ENCODE results near the gene CTIF. TPM values are rescaled to one million over a fixed set of nuclear protein-coding genes. Genes with fewer than 3 reads are reported as not detected.

The CTIF gene
- total RNA-seq, 2 experiments from 2014 or later, result 3.6 to 4.1 TPM

- H3K27me3 Mint-ChIP-seq (ENCODE audit: low read depth), result no peaks in the 10 kb centered on the region
- intact Hi-C loops (cut with micrococcal nuclease), result no loop called here
- H3K27ac Mint-ChIP-seq, result no peak overlapping the region
- no peaks in the 10 kb centered on the region for H3K9me3 Mint-ChIP-seq
- H3K4me3 Mint-ChIP-seq, result no peak overlapping the region
- CTCF ChIA-PET, result no interaction called here
- H3K4me1 Mint-ChIP-seq (ENCODE audit: low read depth), result no peaks in the 10 kb centered on the region
- H3K36me3 Mint-ChIP-seq (ENCODE audit: low read depth), result no peaks in the 10 kb centered on the region
- DNase-seq, result no peak
Observed at GRCh38 chr18:48718251-48718959, 179.6 kb downstream of the CTIF start.

DNA sequence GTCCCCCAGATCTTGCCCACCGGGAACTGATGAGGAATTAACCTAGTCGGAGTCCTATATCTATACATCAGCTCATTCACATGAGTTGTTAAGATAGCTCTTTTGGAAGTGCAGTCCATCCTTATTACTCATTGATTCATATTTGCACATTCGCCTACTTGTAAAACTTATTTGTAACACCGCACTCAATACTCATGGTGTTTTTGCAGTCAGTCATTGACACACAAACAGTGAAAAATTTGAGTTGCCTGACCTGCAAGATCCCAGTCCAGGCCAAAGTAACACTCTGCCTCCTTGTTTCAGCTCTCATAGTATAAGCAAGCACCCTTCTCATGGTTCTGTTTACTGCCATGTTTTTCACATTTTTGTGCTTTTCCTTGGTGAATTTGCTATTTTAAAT is 180.6 kb downstream of the CTIF start:
- no peak for DNase-seq
- Mint-ChIP-seq H3K27me3 (ENCODE audit: low read depth) (no peaks in the 10 kb centered on the region), H3K4me1 (ENCODE audit: low read depth) (no peaks in the 10 kb centered on the region), H3K36me3 (ENCODE audit: low read depth) (no peaks in the 10 kb centered on the region), H3K4me3 (no peak overlapping the region), H3K9me3 (no peaks in the 10 kb centered on the region), H3K27ac (no peak overlapping the region)
- CTCF ChIA-PET, result no interaction called here
- intact Hi-C loops (cut with micrococcal nuclease), result no loop called here

GRCh38 chr18:48719974-48720654 is 181.3 kb downstream of the CTIF start:
- no peak for DNase-seq
- no peak overlapping the region for H3K4me3 Mint-ChIP-seq
- H3K9me3 Mint-ChIP-seq, result no peaks in the 10 kb centered on the region
- CTCF ChIA-PET, result no interaction called here
- no peaks in the 10 kb centered on the region for H3K36me3 Mint-ChIP-seq (ENCODE audit: low read depth)
- intact Hi-C loops (cut with micrococcal nuclease), result no loop called here
- H3K27ac Mint-ChIP-seq, result no peak overlapping the region
- no peaks in the 10 kb centered on the region for H3K27me3 Mint-ChIP-seq (ENCODE audit: low read depth)
- H3K4me1 Mint-ChIP-seq (ENCODE audit: low read depth), result no peaks in the 10 kb centered on the region

- no peaks in the 10 kb centered on the region for H3K4me1 Mint-ChIP-seq (ENCODE audit: low read depth)
- H3K9me3 Mint-ChIP-seq, result no peaks in the 10 kb centered on the region
- CTCF ChIA-PET, result no interaction called here
- no peaks in the 10 kb centered on the region for H3K36me3 Mint-ChIP-seq (ENCODE audit: low read depth)
- no peak overlapping the region for H3K4me3 Mint-ChIP-seq
- no peak overlapping the region for H3K27ac Mint-ChIP-seq
- intact Hi-C loops (cut with micrococcal nuclease), result no loop called here
- no peaks in the 10 kb centered on the region for H3K27me3 Mint-ChIP-seq (ENCODE audit: low read depth)
- no peak for DNase-seq
Observed at GRCh38 chr18:48720655-48721025, 181.8 kb downstream of the CTIF start.

- DNase-seq, result no peak
- Mint-ChIP-seq H3K9me3 (no peaks in the 10 kb centered on the region), H3K27ac (no peak overlapping the region), H3K4me3 (no peak overlapping the region), H3K36me3 (ENCODE audit: low read depth) (no peaks in the 10 kb centered on the region), H3K4me1 (ENCODE audit: low read depth) (no peaks in the 10 kb centered on the region), H3K27me3 (ENCODE audit: low read depth) (no peaks in the 10 kb centered on the region)
- CTCF ChIA-PET, result no interaction called here
- intact Hi-C loops (cut with micrococcal nuclease), result no loop called here
Observed at GRCh38 chr18:48721312-48721711, 182.5 kb downstream of the CTIF start.

DNA sequence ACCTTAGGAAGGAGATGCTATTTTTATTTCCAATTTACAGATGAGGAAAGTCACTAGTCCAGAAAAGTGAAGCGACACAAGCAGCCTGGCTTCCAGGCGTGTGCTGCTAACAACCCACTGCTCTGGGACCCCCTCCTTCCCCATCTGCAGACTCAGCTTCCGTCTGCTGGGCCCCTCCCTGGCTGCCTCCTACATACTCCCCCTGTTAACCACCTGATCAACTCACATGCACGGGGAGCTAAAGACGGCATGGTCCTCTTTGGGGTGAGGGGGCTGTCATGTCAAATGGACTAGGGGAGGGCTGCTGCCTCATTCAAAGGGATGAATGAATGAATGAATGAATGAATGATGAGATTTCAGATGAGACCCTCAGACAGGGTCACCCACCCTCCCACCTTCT is 184.2 kb downstream of the CTIF start:
- Mint-ChIP-seq H3K36me3 (ENCODE audit: low read depth) (no peaks in the 10 kb centered on the region), H3K27ac (no peak overlapping the region), H3K4me3 (no peak overlapping the region), H3K27me3 (ENCODE audit: low read depth) (no peaks in the 10 kb centered on the region), H3K9me3 (no peaks in the 10 kb centered on the region), H3K4me1 (ENCODE audit: low read depth) (no peaks in the 10 kb centered on the region)
- CTCF ChIA-PET, result no interaction called here
- intact Hi-C loops (cut with micrococcal nuclease), result no loop called here
- DNase-seq, result no peak

GRCh38 chr18:48723837-48724236 is 185.0 kb downstream of the CTIF start:
- H3K27me3 Mint-ChIP-seq (ENCODE audit: low read depth), result no peaks in the 10 kb centered on the region
- DNase-seq, result no peak
- intact Hi-C loops (cut with micrococcal nuclease), result no loop called here
- no peaks in the 10 kb centered on the region for H3K36me3 Mint-ChIP-seq (ENCODE audit: low read depth)
- no peaks in the 10 kb centered on the region for H3K4me1 Mint-ChIP-seq (ENCODE audit: low read depth)
- CTCF ChIA-PET, result no interaction called here
- no peak overlapping the region for H3K27ac Mint-ChIP-seq
- no peaks in the 10 kb centered on the region for H3K9me3 Mint-ChIP-seq
- no peak overlapping the region for H3K4me3 Mint-ChIP-seq

GRCh38 chr18:48724442-48724841 is 185.6 kb downstream of the CTIF start:
- no peak for DNase-seq
- no peaks in the 10 kb centered on the region for H3K36me3 Mint-ChIP-seq (ENCODE audit: low read depth)
- no peak overlapping the region for H3K27ac Mint-ChIP-seq
- no peaks in the 10 kb centered on the region for H3K27me3 Mint-ChIP-seq (ENCODE audit: low read depth)
- no peaks in the 10 kb centered on the region for H3K9me3 Mint-ChIP-seq
- H3K4me1 Mint-ChIP-seq (ENCODE audit: low read depth), result no peaks in the 10 kb centered on the region
- CTCF ChIA-PET, result no interaction called here
- intact Hi-C loops (cut with micrococcal nuclease), result no loop called here
- H3K4me3 Mint-ChIP-seq, result no peak overlapping the region

GRCh38 chr18:48724939-48725338 is 186.1 kb downstream of the CTIF start:
- CTCF ChIA-PET, result no interaction called here
- intact Hi-C loops (cut with micrococcal nuclease), result no loop called here
- Mint-ChIP-seq H3K27me3 (ENCODE audit: low read depth) (no peaks in the 10 kb centered on the region), H3K4me3 (no peak overlapping the region), H3K4me1 (ENCODE audit: low read depth) (no peaks in the 10 kb centered on the region), H3K9me3 (no peaks in the 10 kb centered on the region), H3K27ac (no peak overlapping the region), H3K36me3 (ENCODE audit: low read depth) (no peaks in the 10 kb centered on the region)
- DNase-seq, result no peak

DNA sequence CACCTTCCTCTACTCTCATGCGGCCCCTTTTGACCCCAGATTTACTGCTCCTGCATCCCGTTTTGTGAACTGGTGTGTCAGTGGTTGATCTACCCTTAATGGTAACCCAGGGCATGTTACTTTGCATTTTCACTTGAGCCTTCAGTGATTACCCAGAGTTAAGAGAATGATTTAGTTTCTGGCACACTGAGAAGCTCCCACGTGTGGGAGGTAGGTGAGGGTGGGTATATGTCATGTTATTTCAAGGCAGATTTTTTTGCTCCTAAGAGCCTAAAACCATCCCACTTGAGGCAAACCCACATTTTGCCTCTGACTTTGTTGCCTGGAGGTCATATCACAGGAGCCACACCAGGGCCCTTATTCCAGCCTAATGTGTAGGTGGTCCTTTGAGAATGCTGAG is 186.7 kb downstream of the CTIF start:
- no peak overlapping the region for H3K27ac Mint-ChIP-seq
- intact Hi-C loops (cut with micrococcal nuclease), result no loop called here
- CTCF ChIA-PET, result no interaction called here

DNA sequence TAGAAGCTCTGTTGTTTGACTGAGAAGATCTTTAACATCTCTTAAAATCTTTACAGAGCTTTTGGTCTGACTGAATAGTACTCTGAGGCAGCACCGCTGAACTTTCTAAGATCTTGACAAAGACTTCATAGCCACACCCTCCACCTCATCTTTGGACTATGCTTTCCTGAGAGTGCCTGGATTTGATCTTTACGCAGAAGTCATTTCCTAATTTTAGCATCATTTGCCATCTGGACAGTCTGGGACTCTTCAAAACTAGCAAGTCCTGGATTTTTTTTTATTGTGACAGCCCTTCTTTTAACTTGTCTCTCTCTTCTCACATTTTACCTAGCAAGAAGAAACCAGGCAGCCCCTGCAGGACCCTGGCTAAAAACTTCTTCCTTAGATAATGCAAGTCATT is 188.8 kb downstream of the CTIF start:
- H3K27me3 Mint-ChIP-seq (ENCODE audit: low read depth), result no peaks in the 10 kb centered on the region
- no peak overlapping the region for H3K4me3 Mint-ChIP-seq
- DNase-seq, result no peak
- no peaks in the 10 kb centered on the region for H3K9me3 Mint-ChIP-seq
- no peaks in the 10 kb centered on the region for H3K36me3 Mint-ChIP-seq (ENCODE audit: low read depth)
- CTCF ChIA-PET, result no interaction called here
- intact Hi-C loops (cut with micrococcal nuclease), result no loop called here
- H3K4me1 Mint-ChIP-seq (ENCODE audit: low read depth), result no peaks in the 10 kb centered on the region
- no peak overlapping the region for H3K27ac Mint-ChIP-seq

More for the DNA sequence above, 186.7 kb downstream of the CTIF start:
- H3K4me3 Mint-ChIP-seq, result no peak overlapping the region
- H3K9me3 Mint-ChIP-seq, result no peaks in the 10 kb centered on the region
- no peaks in the 10 kb centered on the region for H3K27me3 Mint-ChIP-seq (ENCODE audit: low read depth)
- no peaks in the 10 kb centered on the region for H3K36me3 Mint-ChIP-seq (ENCODE audit: low read depth)
- no peaks in the 10 kb centered on the region for H3K4me1 Mint-ChIP-seq (ENCODE audit: low read depth)
- no peak for DNase-seq

GRCh38 chr18:48728204-48728833 is 189.5 kb downstream of the CTIF start:
- CTCF ChIA-PET, result no interaction called here
- no peaks in the 10 kb centered on the region for H3K9me3 Mint-ChIP-seq
- no peaks in the 10 kb centered on the region for H3K4me1 Mint-ChIP-seq (ENCODE audit: low read depth)
- intact Hi-C loops (cut with micrococcal nuclease), result no loop called here
- no peak overlapping the region for H3K4me3 Mint-ChIP-seq
- no peaks in the 10 kb centered on the region for H3K36me3 Mint-ChIP-seq (ENCODE audit: low read depth)
- H3K27me3 Mint-ChIP-seq (ENCODE audit: low read depth), result no peaks in the 10 kb centered on the region
- no peak overlapping the region for H3K27ac Mint-ChIP-seq
- no peak for DNase-seq

DNA sequence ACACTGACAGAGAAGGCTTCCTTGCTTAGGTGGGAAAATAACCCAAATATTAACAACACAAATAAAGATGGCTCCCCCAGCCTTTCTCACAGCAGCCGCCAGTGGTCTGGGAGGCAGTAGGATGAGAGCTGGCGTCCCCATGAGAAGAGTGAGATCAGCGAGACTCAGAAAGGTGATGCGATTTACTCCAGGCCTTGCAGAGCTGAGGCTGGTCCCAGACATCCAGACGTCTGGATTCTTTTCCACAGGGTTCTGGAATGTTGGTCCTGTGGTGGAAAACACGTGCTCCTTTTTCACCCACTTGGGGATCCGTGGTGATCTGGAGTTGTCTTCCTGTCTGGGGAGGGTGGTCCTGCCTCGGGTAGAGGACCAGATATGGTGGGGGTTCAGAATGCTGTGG is 190.6 kb downstream of the CTIF start:
- Mint-ChIP-seq H3K36me3 (ENCODE audit: low read depth) (no peaks in the 10 kb centered on the region), H3K27ac (no peak overlapping the region), H3K4me1 (ENCODE audit: low read depth) (no peaks in the 10 kb centered on the region), H3K27me3 (ENCODE audit: low read depth) (no peaks in the 10 kb centered on the region), H3K9me3 (no peaks in the 10 kb centered on the region), H3K4me3 (no peak overlapping the region)
- CTCF ChIA-PET, result no interaction called here
- no peak for DNase-seq
- intact Hi-C loops (cut with micrococcal nuclease), result no loop called here
